PFSK-1 (cell line): ENCODE measurements around the gene ZNF354B.

Source experiments
- SIN3A ChIP-seq: IDR thresholded peaks from 2 replicates; pipeline ENCODE4 v1.6.1; 2012; ENCODE audit warnings: mild to moderate bottlenecking, low read length, moderate library complexity, borderline replicate concordance; ENCODE audit not compliant: insufficient read depth
- TAF1 ChIP-seq: IDR thresholded peaks from 2 replicates; pipeline ENCODE4 v1.6.1; 2012; ENCODE audit warnings: low read length, control low read depth, borderline replicate concordance; ENCODE audit not compliant: insufficient read depth

- TF ChIP-seq SIN3A (no peak), TAF1 (no peak)
These were observed 34.3 kb upstream of the ZNF354B start for GRCh38 chr5:178825444-178825843.
